Measurements from ENCODE around the gene RBM4. TPM values are rescaled to one million over a fixed set of nuclear protein-coding genes. Genes with fewer than 3 reads are reported as not detected.

Gene RBM4
- total and polyA plus RNA-seq, 2 of the 13 experiments (the other 11 are each of a cell fraction or from before 2014, with no cell fraction given) = 126 to 136 TPM

- no peak for TF ChIP-seq ZNF770 (CRISPR knock-in tag; IDR thresholded peaks at IDR 0.05)
- TF ChIP-seq ZNF367 (CRISPR knock-in tag; IDR thresholded peaks at IDR 0.05; ENCODE audit: borderline replicate concordance) = no peak
- 0 out of 2 replicates have a peak, but pooled peaks have one; percentile 5 for TF ChIP-seq SAP130 (CRISPR knock-in tag; IDR thresholded peaks at IDR 0.05; ENCODE audit: low read depth)
- peak in 1 of 2 experiments; percentile 48; a peak in 1 of 4 replicates for TF ChIP-seq POLR2A (IDR thresholded peaks at IDR 0.05; ENCODE audit: insufficient read depth in 1 of 2, low read depth in 2 of 2, low read length in 2 of 2)
- TF ChIP-seq RFX1 (IDR thresholded peaks at IDR 0.05) = peak; percentile 27
Measured at GRCh38 chr11:66619080-66619554, 19.4 kb upstream of the RBM4 start (continued).

GRCh38 chr11:66624450-66624849, 14.1 kb upstream of the RBM4 start:
- no peak overlapping the region for H2AFZ ChIP-seq (ENCODE audit: low read length)
- H3K27me3 ChIP-seq (ENCODE audit: control insufficient read depth in 1 of 2, insufficient read depth in 2 of 2, low read length in 2 of 2) = no peaks in the 10 kb centered on the region
- no peak for FAIRE-seq
- H3K9me3 ChIP-seq (ENCODE audit: low read length) = no peaks in the 10 kb centered on the region
- H3K36me3 ChIP-seq (replicated peaks in 1 of 2; ENCODE audit: control insufficient read depth in 1 of 2, insufficient read depth in 2 of 2, low read length in 2 of 2) = peaks cover 41 to 79% of the 10 kb centered on the region in 2 experiments
- H3K9ac ChIP-seq (ENCODE audit: insufficient read depth, low read depth, low read length) = no peak overlapping the region
- no TSS peak for BruUV-seq (replicated peaks)
- peak; percentile 13 for ATAC-seq
- H3K79me2 ChIP-seq (ENCODE audit: insufficient read depth, low read length) = peaks cover 95% of the 10 kb centered on the region
- H3K4me2 ChIP-seq (ENCODE audit: low read depth, low read length) = no peak overlapping the region
- peaks cover 63% of the 10 kb centered on the region for H4K20me1 ChIP-seq (ENCODE audit: insufficient read depth, low read length)
- intact Hi-C loops (cut with micrococcal nuclease; ENCODE audit: unreplicated experiment) = no loop called here
- H3K27ac ChIP-seq (ENCODE audit: extremely low read length, insufficient read depth, low read length) = no peak overlapping the region
- no peak for DNase-seq (ENCODE audit: low spot score)
- WGBS (ENCODE audit: low lambda C conversion rate) = 93% methylated on average over 12 of the region's 16 CpGs
- in situ Hi-C loops (cut with HindIII; ENCODE audit: extremely low pct_ligation_motif_present, low pct_unique_long_range_greater_than_20kb) = no loop called here
- no peak overlapping the region for H3K4me3 ChIP-seq (replicated peaks in 1 of 3; ENCODE audit: insufficient read depth in 1 of 3, low read depth in 2 of 3, low read length in 3 of 3)
- ChIA-PET CTCF (ENCODE audit: low intra/inter-chr PET ratio, low total read pairs) (no interaction called here), POLR2A (interaction anchor here (1.3 to 10.6 kb wide), 3 partner anchors 8 to 53 kb away, joined by 6 to 211 read pairs (median 12); partner anchors contain the start of genes RBM14, RBM4 and RBM4B)
- TF ChIP-seq RBFOX2 (IDR thresholded peaks at IDR 0.05; ENCODE audit: low read depth, low read length) (0 out of 2 replicates have a peak, but pooled peaks have one; percentile 47), CREBL2 (CRISPR knock-in tag; IDR thresholded peaks at IDR 0.05; ENCODE audit: borderline replicate concordance) (no peak), AGO2 (optimal IDR thresholded peaks at IDR 0.05; ENCODE audit: low read depth, low read length) (peak; percentile 47)
- H3K4me1 ChIP-seq (ENCODE audit: insufficient read depth, low read length) = peaks cover 42% of the 10 kb centered on the region

All from HepG2 (cell line).